GM12878 (cell line): Measurements from ENCODE around the gene FBXL19. TPM values are rescaled to one million over a fixed set of nuclear protein-coding genes. Genes with fewer than 3 reads are reported as not detected.
A peak's percentile ranks its signal among the peaks of the same experiment; 100 is the strongest.

Source experiments
- ATAC-seq: fragments of 200-7000 bp; cut with Tn5 transposase; 3 replicates; pipeline ENCODE4 v1.9.1; 2020; ENCODE audit warnings: mild to moderate bottlenecking, moderate library complexity
- BruUV-seq: library from RNA; stranded (reverse); fragments of 400-500 nt; replicated peaks from 2 replicates; lab custom pipeline; 2021; lab: Mats Ljungman, UMichigan
- CTCF ChIA-PET: fragments of 300-600 bp; sonication (Branson Sonifier 250); formaldehyde crosslinking; extraction: SDS; loops from one replicate; lab custom pipeline; 2021; ENCODE audit warnings: inconsistent platforms; lab: Yijun Ruan, JAX
- POLR2A ChIA-PET: fragments of 350-600 bp; formaldehyde crosslinking; extraction: SDS; loops from one replicate; lab custom pipeline; 2021; ENCODE audit warnings: inconsistent platforms; lab: Charles Lee
- RAD21 ChIA-PET: fragments of 300-600 bp; sonication (Branson Sonifier 250); formaldehyde crosslinking; loops from one replicate; lab custom pipeline; 2023; ENCODE audit warnings: antibody characterized with exemption; ENCODE audit not compliant: unreplicated experiment; lab: Charles Lee
- SMC1A ChIA-PET: fragments of 300-600 bp; sonication (Branson Sonifier 250); formaldehyde crosslinking; loops from one replicate; lab custom pipeline; 2023; ENCODE audit not compliant: unreplicated experiment, uncharacterized antibody; lab: Charles Lee
- DNase-seq: peaks from one replicate; pipeline ENCODE4 v3.0.0-alpha.2; 2011; ENCODE audit warnings: low read depth, low spot score
- FAIRE-seq: peaks from 3 replicates; lab custom pipeline; 2011; peaks lifted over from hg19 to GRCh38; lab: Jason Lieb, UNC
- H2AFZ ChIP-seq: 2 replicates; pipeline ENCODE4 v1.6.0; 2011; ENCODE audit warnings: low read depth, low read length, control low read depth; ENCODE audit not compliant: control insufficient read depth
- H3K27ac ChIP-seq: 2 replicates; pipeline ENCODE4 v1.5.1; 2011; ENCODE audit warnings: control low read depth; ENCODE audit not compliant: control insufficient read depth, insufficient read depth
- H3K27me3 ChIP-seq, 2 experiments: replicated peaks in 1 of 2; 2 replicates each; pipeline versions ENCODE4 v1.6.0 to v1.6.1; 2011; ENCODE audit warnings: low read length in 1 of 2; ENCODE audit not compliant: control insufficient read depth in 2 of 2, insufficient read depth in 2 of 2
- H3K36me3 ChIP-seq, 2 experiments: 2 replicates each; pipeline ENCODE4 v1.5.1; 2011; ENCODE audit warnings: low read length in 1 of 2; ENCODE audit not compliant: control insufficient read depth in 2 of 2, insufficient read depth in 2 of 2
- H3K4me1 ChIP-seq: 2 replicates; pipeline ENCODE4 v1.6.1; 2011; ENCODE audit warnings: mild to moderate bottlenecking, low read length, moderate library complexity, mixed read lengths; ENCODE audit not compliant: control insufficient read depth, insufficient read depth
- H3K4me2 ChIP-seq: 2 replicates; pipeline ENCODE4 v1.6.0; 2011; ENCODE audit warnings: control low read depth; ENCODE audit not compliant: control insufficient read depth, insufficient read depth
- H3K4me3 ChIP-seq: fragments of 200-600 bp; sonication (generic); 2 replicates; pipeline ENCODE4 v1.5.1; 2016
- H3K79me2 ChIP-seq: 2 replicates; pipeline ENCODE4 v1.6.0; 2011; ENCODE audit warnings: low read length; ENCODE audit not compliant: control insufficient read depth, insufficient read depth
- H3K9ac ChIP-seq: 2 replicates; pipeline ENCODE4 v1.8.0; 2011; ENCODE audit warnings: low read length, control low read depth, mixed read lengths; ENCODE audit not compliant: control insufficient read depth, insufficient read depth
- H3K9me3 ChIP-seq: replicated peaks from 3 replicates; pipeline ENCODE4 v1.5.1; 2011; ENCODE audit warnings: mild to moderate bottlenecking, low read length; ENCODE audit not compliant: control insufficient read depth, insufficient read depth
- H4K20me1 ChIP-seq: 2 replicates; pipeline ENCODE4 v1.6.0; 2011; ENCODE audit not compliant: control insufficient read depth, insufficient read depth
- BACH1 ChIP-seq: fragments of 450-650 bp; IDR thresholded peaks from 2 replicates; pipeline ENCODE4 v1.6.1; 2017; ENCODE audit warnings: mild to moderate bottlenecking, borderline replicate concordance
- CBX3 ChIP-seq: fragments of 200-600 bp; sonication (generic); IDR thresholded peaks from 2 replicates; pipeline ENCODE4 v1.6.1; 2016; ENCODE audit warnings: low read depth, borderline replicate concordance
- CEBPB ChIP-seq, 2 experiments: fragments of 150-350 bp in 1 of 2; IDR thresholded peaks; 2 replicates each; pipeline ENCODE4 v1.6.1; 2012 to 2014; ENCODE audit warnings: low read depth in 2 of 2, low read length in 2 of 2, borderline replicate concordance in 1 of 2, inconsistent platforms in 1 of 2
- EED ChIP-seq: sonication (generic); IDR thresholded peaks from 2 replicates; pipeline ENCODE4 v1.6.1; 2016; ENCODE audit warnings: antibody characterized with exemption, low read depth
- GATAD2B ChIP-seq: fragments of 450-650 bp; conservative IDR thresholded peaks from 2 replicates; pipeline ENCODE4 v1.6.1; 2017; ENCODE audit warnings: low read depth, mild to moderate bottlenecking, moderate library complexity
- HDGF ChIP-seq: fragments of 450-650 bp; IDR thresholded peaks from 2 replicates; pipeline ENCODE4 v1.6.1; 2016; ENCODE audit warnings: antibody characterized with exemption
- KAT2A ChIP-seq: conservative IDR thresholded peaks from 2 replicates; pipeline ENCODE4 v1.6.1; 2011; ENCODE audit warnings: low read depth, low read length; ENCODE audit not compliant: control insufficient read depth
- NFIC ChIP-seq: IDR thresholded peaks from 2 replicates; pipeline ENCODE4 v1.6.1; 2012; ENCODE audit warnings: low read depth, mild to moderate bottlenecking, inconsistent platforms, low read length, moderate library complexity
- NFXL1 ChIP-seq: fragments of 450-650 bp; IDR thresholded peaks from 2 replicates; pipeline ENCODE4 v1.6.1; 2017; ENCODE audit warnings: antibody characterized with exemption, mild to moderate bottlenecking, borderline replicate concordance
- RFX5 ChIP-seq: IDR thresholded peaks from 2 replicates; pipeline ENCODE4 v1.6.1; 2011; ENCODE audit warnings: low read depth, low read length, improper control_type of control experiment
- SUPT20H ChIP-seq: IDR thresholded peaks from 2 replicates; pipeline ENCODE4 v1.6.1; 2011; ENCODE audit warnings: low read depth, mild to moderate bottlenecking, low read length, moderate library complexity, borderline replicate concordance; ENCODE audit not compliant: control insufficient read depth
- YY1 ChIP-seq: IDR thresholded peaks from 2 replicates; pipeline ENCODE4 v1.6.1; 2011; ENCODE audit warnings: low read depth, mild to moderate bottlenecking, low read length
- ZZZ3 ChIP-seq: IDR thresholded peaks from 2 replicates; pipeline ENCODE4 v1.6.1; 2011; ENCODE audit warnings: low read depth; ENCODE audit not compliant: control insufficient read depth, insufficient read length
- WGBS: methylation state at CpG from one replicate; pipeline ENCODE4 v1.1.6; 2016; ENCODE audit warnings: low lambda C conversion rate; ENCODE audit not compliant: insufficient replicate concordance, insufficient coverage; ENCODE audit errors: missing lambda C conversion rate; 5-methylcytosine and 5-hydroxymethylcytosine counted together
- in situ Hi-C: fragments of 300-500 bp; cut with MboI; formaldehyde crosslinking; loops from 9 replicates; pipeline ENCODE4 v1.14.3; 2018; ENCODE audit warnings: mixed read lengths
- intact Hi-C: fragments of 100-400 bp; cut with micrococcal nuclease; formaldehyde crosslinking; loops from one replicate; pipeline ENCODE4 v1.14.2; 2022; ENCODE audit not compliant: unreplicated experiment
- polyA plus RNA-seq, 11 experiments: library from polyadenylated mRNA; depleted of rRNA in 4 of 11; unstranded in 6 of 11; stranded (reverse) in 5 of 11; fragments of >200 nt; fragmentation: Nextera tagmentation in 4 of 11; fragmentation: Illumina TruSeq in 1 of 11; extraction: Ambion mirVana in 4 of 11; extraction: Trizol in 1 of 11; gene quantifications; 1 replicate in 1 of 11; 2 replicates in 10 of 11; pipeline versions ENCODE4 v1.2.1 to v1.2.3, GENCODE V29; 2011 to 2016; ENCODE audit warnings: inconsistent platforms in 2 of 11, missing spikeins in 2 of 11, low read depth in 1 of 11
- total RNA-seq, 4 experiments: library from RNA; depleted of rRNA in 3 of 4; stranded (reverse); fragments of >200 nt in 3 of 4; fragmentation: Illumina TruSeq in 1 of 4; extraction: Trizol in 1 of 4; gene quantifications; 2 replicates each; pipeline versions ENCODE4 v1.2.1 to v1.2.3, GENCODE V29; 2013 to 2021
- TF ChIP-seq, protein P1 (sequence below): fragments of 450-650 bp; IDR thresholded peaks from 2 replicates; pipeline ENCODE4 v1.6.1; 2017; ENCODE audit warnings: antibody characterized with exemption, mild to moderate bottlenecking, moderate library complexity
- TF ChIP-seq, protein P2 (sequence below): IDR thresholded peaks from 2 replicates; pipeline ENCODE4 v1.6.1; 2012; ENCODE audit warnings: low read length, inconsistent platforms
- TF ChIP-seq, protein P3 (sequence below): fragments of 450-650 bp; IDR thresholded peaks from 2 replicates; pipeline ENCODE4 v1.6.1; 2016; ENCODE audit warnings: mild to moderate bottlenecking

FBXL19 gene
- total and polyA plus RNA-seq, 10 of the 15 experiments (the other 5 are each of a cell fraction or from before 2014, with no cell fraction given) = 0.02 to 32.1 (median 6.8) TPM; not detected in 1

DNA sequence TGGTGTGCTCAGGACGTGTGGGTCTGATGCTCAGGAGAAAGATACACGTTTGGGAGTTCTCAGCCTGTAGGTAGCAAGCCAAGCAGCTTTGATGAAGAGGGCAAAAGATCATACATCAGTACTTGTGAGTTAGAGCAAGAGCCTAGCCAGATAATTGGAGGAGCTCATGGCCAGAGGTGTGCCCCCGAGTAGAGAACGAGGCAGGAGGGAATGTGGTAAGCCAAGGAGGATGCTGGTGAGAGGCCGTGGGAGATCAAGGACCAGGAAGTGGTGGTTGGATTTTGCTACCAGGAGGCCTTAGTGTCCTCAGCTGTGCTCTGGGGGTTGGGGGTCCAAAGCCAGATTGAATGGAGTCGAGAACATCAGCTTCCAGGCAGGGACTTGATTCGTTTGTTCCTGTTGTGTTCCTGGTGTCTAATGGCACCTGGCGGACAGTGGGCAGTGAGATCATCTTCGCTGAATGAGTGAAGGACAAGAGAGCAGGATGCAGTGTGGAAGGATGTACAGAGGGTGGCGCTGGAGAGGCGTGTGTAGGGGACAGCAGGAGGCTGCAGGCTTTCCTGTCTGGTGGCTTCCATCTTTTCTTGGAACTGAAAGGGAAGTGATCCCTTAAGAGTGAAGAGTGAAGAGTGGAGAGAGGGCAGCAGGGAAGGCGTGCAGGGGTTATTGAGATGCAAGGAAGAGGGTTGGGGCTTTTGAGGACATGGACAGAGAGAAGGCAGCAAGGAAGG is 11.6 kb downstream of the FBXL19 start (continued):
- TF ChIP-seq BACH1 (no peak), ZZZ3 (no peak), KAT2A (no peak), YY1 (0 out of 2 replicates have a peak, but pooled peaks have one; percentile 29), EED (no peak)
- TF ChIP-seq, protein P1, sequence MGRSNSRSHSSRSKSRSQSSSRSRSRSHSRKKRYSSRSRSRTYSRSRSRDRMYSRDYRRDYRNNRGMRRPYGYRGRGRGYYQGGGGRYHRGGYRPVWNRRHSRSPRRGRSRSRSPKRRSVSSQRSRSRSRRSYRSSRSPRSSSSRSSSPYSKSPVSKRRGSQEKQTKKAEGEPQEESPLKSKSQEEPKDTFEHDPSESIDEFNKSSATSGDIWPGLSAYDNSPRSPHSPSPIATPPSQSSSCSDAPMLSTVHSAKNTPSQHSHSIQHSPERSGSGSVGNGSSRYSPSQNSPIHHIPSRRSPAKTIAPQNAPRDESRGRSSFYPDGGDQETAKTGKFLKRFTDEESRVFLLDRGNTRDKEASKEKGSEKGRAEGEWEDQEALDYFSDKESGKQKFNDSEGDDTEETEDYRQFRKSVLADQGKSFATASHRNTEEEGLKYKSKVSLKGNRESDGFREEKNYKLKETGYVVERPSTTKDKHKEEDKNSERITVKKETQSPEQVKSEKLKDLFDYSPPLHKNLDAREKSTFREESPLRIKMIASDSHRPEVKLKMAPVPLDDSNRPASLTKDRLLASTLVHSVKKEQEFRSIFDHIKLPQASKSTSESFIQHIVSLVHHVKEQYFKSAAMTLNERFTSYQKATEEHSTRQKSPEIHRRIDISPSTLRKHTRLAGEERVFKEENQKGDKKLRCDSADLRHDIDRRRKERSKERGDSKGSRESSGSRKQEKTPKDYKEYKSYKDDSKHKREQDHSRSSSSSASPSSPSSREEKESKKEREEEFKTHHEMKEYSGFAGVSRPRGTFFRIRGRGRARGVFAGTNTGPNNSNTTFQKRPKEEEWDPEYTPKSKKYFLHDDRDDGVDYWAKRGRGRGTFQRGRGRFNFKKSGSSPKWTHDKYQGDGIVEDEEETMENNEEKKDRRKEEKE = no peak

DNA sequence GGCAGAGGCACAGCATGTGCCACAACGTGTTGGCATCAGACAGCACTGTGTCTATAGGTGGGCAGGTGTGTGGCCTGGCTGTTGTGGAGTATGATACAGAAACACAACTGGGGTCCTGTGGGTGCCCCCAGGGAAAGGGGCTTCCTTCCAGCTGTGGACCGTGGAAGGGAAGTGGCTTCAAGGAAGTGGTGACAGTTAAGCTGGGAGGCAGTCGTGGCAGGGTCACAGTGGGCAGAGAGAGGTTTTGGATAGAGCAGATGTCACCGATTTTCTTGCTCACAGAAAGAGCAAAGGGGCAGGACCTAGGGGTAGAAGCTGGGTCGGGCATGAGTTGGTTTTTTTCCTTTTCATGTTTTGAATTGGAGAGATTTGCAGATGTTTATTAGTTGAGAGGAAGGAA is 14.3 kb downstream of the FBXL19 start:
- no TSS peak for BruUV-seq
- H3K79me2 ChIP-seq = no peaks in the 10 kb centered on the region
- no peak overlapping the region for H2AFZ ChIP-seq
- H3K27me3 ChIP-seq = no peaks in the 10 kb centered on the region
- no peaks in the 10 kb centered on the region for H4K20me1 ChIP-seq
- H3K4me2 ChIP-seq = no peak overlapping the region
- no peak overlapping the region for H3K4me3 ChIP-seq
- POLR2A ChIA-PET = interaction anchor here (0.6 kb wide), 1 partner anchor 22 kb away, joined by 5 read pairs; no protein-coding TSS in a partner anchor
- CTCF ChIA-PET = interaction anchor here (1.5 to 4.0 kb wide), 3 partner anchors 10 to 93 kb away, joined by 3 to 14 read pairs (median 7); no protein-coding TSS in a partner anchor
- H3K9me3 ChIP-seq = no peaks in the 10 kb centered on the region
- DNase-seq = no peak
- SMC1A ChIA-PET = no interaction called here
- RAD21 ChIA-PET = interaction anchor here (0.6 kb wide), 1 partner anchor 205 kb away, joined by 3 read pairs; no protein-coding TSS in a partner anchor
- no peak overlapping the region for H3K27ac ChIP-seq
- peaks cover 9% of the 10 kb centered on the region for H3K4me1 ChIP-seq
- in situ Hi-C loops = no loop called here
- TF ChIP-seq RFX5 (no peak), NFIC (no peak), CBX3 (no peak), NFXL1 (no peak), SUPT20H (no peak), GATAD2B (no peak), CEBPB (IDR thresholded peaks at IDR 0.05; ENCODE audit: borderline replicate concordance in 1 of 2, low read depth in 2 of 2, low read length in 2 of 2) (no peak), HDGF (no peak)
- TF ChIP-seq, protein P2, sequence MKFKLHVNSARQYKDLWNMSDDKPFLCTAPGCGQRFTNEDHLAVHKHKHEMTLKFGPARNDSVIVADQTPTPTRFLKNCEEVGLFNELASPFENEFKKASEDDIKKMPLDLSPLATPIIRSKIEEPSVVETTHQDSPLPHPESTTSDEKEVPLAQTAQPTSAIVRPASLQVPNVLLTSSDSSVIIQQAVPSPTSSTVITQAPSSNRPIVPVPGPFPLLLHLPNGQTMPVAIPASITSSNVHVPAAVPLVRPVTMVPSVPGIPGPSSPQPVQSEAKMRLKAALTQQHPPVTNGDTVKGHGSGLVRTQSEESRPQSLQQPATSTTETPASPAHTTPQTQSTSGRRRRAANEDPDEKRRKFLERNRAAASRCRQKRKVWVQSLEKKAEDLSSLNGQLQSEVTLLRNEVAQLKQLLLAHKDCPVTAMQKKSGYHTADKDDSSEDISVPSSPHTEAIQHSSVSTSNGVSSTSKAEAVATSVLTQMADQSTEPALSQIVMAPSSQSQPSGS = no peak
- TF ChIP-seq, protein P3, sequence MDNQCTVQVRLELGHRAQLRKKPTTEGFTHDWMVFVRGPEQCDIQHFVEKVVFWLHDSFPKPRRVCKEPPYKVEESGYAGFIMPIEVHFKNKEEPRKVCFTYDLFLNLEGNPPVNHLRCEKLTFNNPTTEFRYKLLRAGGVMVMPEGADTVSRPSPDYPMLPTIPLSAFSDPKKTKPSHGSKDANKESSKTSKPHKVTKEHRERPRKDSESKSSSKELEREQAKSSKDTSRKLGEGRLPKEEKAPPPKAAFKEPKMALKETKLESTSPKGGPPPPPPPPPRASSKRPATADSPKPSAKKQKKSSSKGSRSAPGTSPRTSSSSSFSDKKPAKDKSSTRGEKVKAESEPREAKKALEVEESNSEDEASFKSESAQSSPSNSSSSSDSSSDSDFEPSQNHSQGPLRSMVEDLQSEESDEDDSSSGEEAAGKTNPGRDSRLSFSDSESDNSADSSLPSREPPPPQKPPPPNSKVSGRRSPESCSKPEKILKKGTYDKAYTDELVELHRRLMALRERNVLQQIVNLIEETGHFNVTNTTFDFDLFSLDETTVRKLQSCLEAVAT = no peak
- peaks cover 0 to 4% of the 10 kb centered on the region in 2 experiments; a peak in 2 of 4 replicates for H3K36me3 ChIP-seq
- no peak overlapping the region for H3K9ac ChIP-seq
- no peak for FAIRE-seq
- WGBS = 47% methylated on average over 5 of the region's 5 CpGs
- intact Hi-C loops = no loop called here
- ATAC-seq = no peak
